Panc1 (cell line): ENCODE data around the gene PPIP5K1.
"Not testable (repeated sequence)": the region's sequence is repeated elsewhere in the genome, so short reads cannot be mapped to it uniquely, and the experiment has no call there.

ENCODE experiments used
- CTCF ChIP-seq: fragments of 450-650 bp; IDR thresholded peaks from 2 replicates; pipeline ENCODE4 v1.5.1; 2017; ENCODE audit warnings: mild to moderate bottlenecking
- POLR2AphosphoS5 ChIP-seq: IDR thresholded peaks from 2 replicates; pipeline ENCODE4 v1.6.1; 2012; ENCODE audit warnings: mild to moderate bottlenecking, low read depth, low read length, moderate library complexity
- SIN3A ChIP-seq: IDR thresholded peaks from 2 replicates; pipeline ENCODE4 v1.6.1; 2012; ENCODE audit warnings: low read depth, mild to moderate bottlenecking, low read length, moderate library complexity, borderline replicate concordance; ENCODE audit not compliant: insufficient read depth

GRCh38 chr15:43593328-43594190 is 3.6 kb upstream of the PPIP5K1 start, which contains the start of gene CKMT1B:
- TF ChIP-seq CTCF, SIN3A, POLR2AphosphoS5: not testable (repeated sequence)
